Measurements from ENCODE around the gene DNASE1L2. TPM values are rescaled to one million over a fixed set of nuclear protein-coding genes. Genes with fewer than 3 reads are reported as not detected.

DNASE1L2 gene
- total and polyA plus RNA-seq, 2 of the 8 experiments (the other 6 are each of a cell fraction or from before 2014, with no cell fraction given) = 0.35 to 0.97 TPM

GRCh38 chr16:2282262-2282661 lies 46.0 kb downstream of the DNASE1L2 start:
- no peak overlapping the region for H4K91ac ChIP-seq (replicated peaks; ENCODE audit: insufficient read length, low read length)
- H3K79me1 ChIP-seq (ENCODE audit: low read depth, low read length) = no peaks in the 10 kb centered on the region
- DNase-seq (ENCODE audit: low read depth in 1 of 2, low spot score in 2 of 2) (no peak), FAIRE-seq (no peak)
- no peak overlapping the region for H3K9ac ChIP-seq (replicated peaks in 1 of 4; ENCODE audit: extremely low read depth in 1 of 4, low read depth in 3 of 4, low read length in 3 of 4)
- H3K27ac ChIP-seq (ENCODE audit: low read depth, low read length) = no peak overlapping the region
- H2BK5ac ChIP-seq (ENCODE audit: low read depth, low read length) = no peak overlapping the region
- H3K56ac ChIP-seq (replicated peaks; ENCODE audit: insufficient read length, low read depth, low read length) = no peak overlapping the region
- H4K8ac ChIP-seq (ENCODE audit: extremely low read depth, insufficient read depth, low read length) = no peak overlapping the region
- H4K20me1 ChIP-seq (replicated peaks in 1 of 2; ENCODE audit: control insufficient read depth in 1 of 2, insufficient read depth in 2 of 2, low read length in 2 of 2) = peaks cover 0 to 2% of the 10 kb centered on the region in 2 experiments
- no peaks in the 10 kb centered on the region for H3K36me3 ChIP-seq (ENCODE audit: control insufficient read depth in 2 of 4, insufficient read depth in 4 of 4, low read length in 3 of 4)
- no peaks in the 10 kb centered on the region for H3K79me2 ChIP-seq (ENCODE audit: control insufficient read depth in 1 of 2, insufficient read depth in 2 of 2, low read length in 2 of 2)
- H2BK120ac ChIP-seq (replicated peaks; ENCODE audit: low read depth, low read length) = no peak overlapping the region
- H3K9me3 ChIP-seq (ENCODE audit: insufficient read depth in 2 of 2, low read depth in 1 of 2, low read length in 1 of 2) = no peaks in the 10 kb centered on the region
- no peak overlapping the region for H3K18ac ChIP-seq (ENCODE audit: extremely low read depth, low read length)
- H3K23me2 ChIP-seq (ENCODE audit: low read depth, low read length) = no peaks in the 10 kb centered on the region
- CTCF ChIA-PET (ENCODE audit: partially characterized antibody) = interaction anchor here (2.9 to 4.8 kb wide), 2 partner anchors 7 to 135 kb away, joined by 6 to 30 read pairs; no protein-coding TSS in a partner anchor
- whole genome bisulfite sequencing, 2 experiments (ENCODE audit: extremely low coverage in 1 of 2, insufficient coverage in 1 of 2, insufficient read length in 1 of 2, insufficient replicate concordance in 2 of 2, low coverage in 1 of 2, low lambda C conversion rate in 2 of 2, missing lambda C conversion rate in 1 of 2) = 89% methylated on average over 5 of the region's 5 CpGs; no CpG with 5 or more reads in 1 of the 2 experiments
- H3K23ac ChIP-seq (ENCODE audit: insufficient read length) = no peak overlapping the region
- no peaks in the 10 kb centered on the region for H3K27me3 ChIP-seq (replicated peaks in 1 of 4; ENCODE audit: control insufficient read depth in 3 of 4, extremely low read depth in 1 of 4, insufficient read depth in 3 of 4, low read length in 3 of 4)
- no peak overlapping the region for H2AK5ac ChIP-seq (ENCODE audit: low read depth, low read length)
- no peak overlapping the region for H4K5ac ChIP-seq (ENCODE audit: insufficient read length, low read depth, low read length)
- H2BK15ac ChIP-seq (ENCODE audit: low read length) = no peak overlapping the region
- no peak overlapping the region for H3K14ac ChIP-seq (ENCODE audit: insufficient read length)
- H2BK20ac ChIP-seq (ENCODE audit: low read length) = no peak overlapping the region
- no peaks in the 10 kb centered on the region; a peak in 1 of 7 replicates for H3K4me1 ChIP-seq (replicated peaks in 1 of 4; ENCODE audit: control insufficient read depth in 3 of 4, insufficient read depth in 4 of 4, low read length in 3 of 4)
- H2BK12ac ChIP-seq (ENCODE audit: low read depth, low read length) = no peak overlapping the region
- no peak overlapping the region for H3K4ac ChIP-seq (replicated peaks; ENCODE audit: insufficient read length, low read depth, low read length)
- H2AFZ ChIP-seq (ENCODE audit: low read length) = no peak overlapping the region
- POLR2A ChIA-PET (ENCODE audit: partially characterized antibody) = interaction anchor here (0.5 to 1.8 kb wide), 3 partner anchors 13 to 29 kb away, joined by 3 to 7 read pairs (median 3); no protein-coding TSS in a partner anchor
- no peak overlapping the region for H3K4me3 ChIP-seq (ENCODE audit: extremely low read depth in 1 of 4, insufficient read depth in 2 of 4, low read depth in 3 of 4, low read length in 4 of 4)
- H3K4me2 ChIP-seq (ENCODE audit: insufficient read depth in 1 of 2, low read depth in 2 of 2, low read length in 2 of 2) = no peak overlapping the region
- TF ChIP-seq FOSL1 (IDR thresholded peaks at IDR 0.05; ENCODE audit: insufficient read depth, low read depth, low read length) = no peak
- TF ChIP-seq CEBPB (IDR thresholded peaks at IDR 0.05; ENCODE audit: low read depth, low read length) = no peak
- TF ChIP-seq BRCA1 (IDR thresholded peaks at IDR 0.05; ENCODE audit: low read depth, low read length) = no peak
- no peak for TF ChIP-seq TCF12 (IDR thresholded peaks at IDR 0.05; ENCODE audit: low read depth, low read length)
- no peak for TF ChIP-seq E2F6 (IDR thresholded peaks at IDR 0.05)
- no peak for TF ChIP-seq TBP (IDR thresholded peaks at IDR 0.05; ENCODE audit: low read depth, low read length)

Measured in H1 (cell line).